Spleen (tissue), 7 donors: Measurements from ENCODE around the gene PITPNB.

Experiments
- POLR2A ChIP-seq, 3 donors: fragments of 450-650 bp; IDR thresholded peaks; one replicate each; pipeline ENCODE4 v1.5.1; 2017; ENCODE audit warnings: antibody characterized with exemption in 3 of 3, mild to moderate bottlenecking in 1 of 3
- TF ChIP-seq, protein P1 (sequence below), 11 experiments: fragments of 200-600 bp in 7 of 11; fragments of 450-650 bp in 4 of 11; sonication (generic) in 4 of 11; IDR thresholded peaks in 8 of 11; conservative IDR thresholded peaks in 3 of 11; 1 replicate in 7 of 11; 2 replicates in 4 of 11; pipeline versions ENCODE4 v1.4.0 to v1.8.0; 2016 to 2021; ENCODE audit warnings: antibody characterized with exemption in 11 of 11, inconsistent platforms in 4 of 11, mild to moderate bottlenecking in 1 of 11
- donor health status: DM: no; HTN: no; CAD: no; lungs with moderate emphysema.
- donor health status: DM: no; HTN: no; CAD: no.
- donor health status: DM: no; HTN: no; CAD: no.

DNA sequence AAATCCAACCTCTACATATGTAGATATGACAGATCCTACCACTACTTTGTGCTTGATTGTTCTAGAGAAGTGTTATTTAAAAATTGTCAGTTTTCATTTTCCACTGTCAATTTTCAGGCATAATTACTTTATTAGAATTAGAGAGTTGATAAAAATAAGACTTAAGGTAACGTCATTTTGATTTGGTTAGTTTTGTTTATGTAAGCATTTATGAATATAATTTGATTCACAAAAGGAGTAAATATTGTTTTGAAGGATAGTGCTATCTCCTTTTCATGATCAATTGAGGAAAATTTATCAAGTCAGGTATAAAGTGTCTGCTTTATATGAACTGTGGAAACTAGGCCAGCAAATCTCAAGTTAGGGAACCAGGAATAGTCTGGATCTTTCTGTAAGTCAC, 42.6 kb upstream of the PITPNB start:
- TF ChIP-seq, protein P1, sequence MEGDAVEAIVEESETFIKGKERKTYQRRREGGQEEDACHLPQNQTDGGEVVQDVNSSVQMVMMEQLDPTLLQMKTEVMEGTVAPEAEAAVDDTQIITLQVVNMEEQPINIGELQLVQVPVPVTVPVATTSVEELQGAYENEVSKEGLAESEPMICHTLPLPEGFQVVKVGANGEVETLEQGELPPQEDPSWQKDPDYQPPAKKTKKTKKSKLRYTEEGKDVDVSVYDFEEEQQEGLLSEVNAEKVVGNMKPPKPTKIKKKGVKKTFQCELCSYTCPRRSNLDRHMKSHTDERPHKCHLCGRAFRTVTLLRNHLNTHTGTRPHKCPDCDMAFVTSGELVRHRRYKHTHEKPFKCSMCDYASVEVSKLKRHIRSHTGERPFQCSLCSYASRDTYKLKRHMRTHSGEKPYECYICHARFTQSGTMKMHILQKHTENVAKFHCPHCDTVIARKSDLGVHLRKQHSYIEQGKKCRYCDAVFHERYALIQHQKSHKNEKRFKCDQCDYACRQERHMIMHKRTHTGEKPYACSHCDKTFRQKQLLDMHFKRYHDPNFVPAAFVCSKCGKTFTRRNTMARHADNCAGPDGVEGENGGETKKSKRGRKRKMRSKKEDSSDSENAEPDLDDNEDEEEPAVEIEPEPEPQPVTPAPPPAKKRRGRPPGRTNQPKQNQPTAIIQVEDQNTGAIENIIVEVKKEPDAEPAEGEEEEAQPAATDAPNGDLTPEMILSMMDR (IDR thresholded peaks at IDR 0.05 in 8 of 11, conservative IDR thresholded peaks at IDR 0.05 in 3 of 11), result no peak
- no peak for TF ChIP-seq POLR2A (IDR thresholded peaks at IDR 0.05)
